ENCODE results near the gene NUDT6.

The NUDT6 gene

GRCh38 chr4:122921971-122922876, at the start of gene NUDT6:
NUDT6 (minus strand) TSS chr4:122922597; CDS start chr4:122922572, 25 bp downstream.
- DNase-seq (ENCODE audit: low read depth): peak; percentile 83
- peak within 1 kb of the TSS; percentile 98 for H3K4me3 ChIP-seq (ENCODE audit: low read depth, low read length)
- TF ChIP-seq CTCF (IDR thresholded peaks at IDR 0.05; ENCODE audit: low read depth, low read length) (no peak), MAX (IDR thresholded peaks at IDR 0.05; ENCODE audit: low read depth, low read length) (no peak), POLR2A (IDR thresholded peaks at IDR 0.05; ENCODE audit: extremely low read depth, insufficient read length) (peak; percentile 7)

- TF ChIP-seq MYC (IDR thresholded peaks at IDR 0.05; ENCODE audit: low read depth, low read length) (no peak), CTCF (IDR thresholded peaks at IDR 0.05; ENCODE audit: low read depth, low read length) (no peak)
- H3K4me3 ChIP-seq (ENCODE audit: low read depth, low read length): no peak overlapping the region
- no peak for DNase-seq (ENCODE audit: low read depth)
These were observed 45.9 kb upstream of the NUDT6 start for GRCh38 chr4:122968227-122968812.

- DNase-seq (ENCODE audit: low read depth): no peak
- H3K4me3 ChIP-seq (ENCODE audit: low read depth, low read length): no peak overlapping the region
- TF ChIP-seq POLR2A (IDR thresholded peaks at IDR 0.05; ENCODE audit: extremely low read depth, insufficient read length): no peak
- TF ChIP-seq MAX (IDR thresholded peaks at IDR 0.05; ENCODE audit: low read depth, low read length): no peak
- TF ChIP-seq CTCF (IDR thresholded peaks at IDR 0.05; ENCODE audit: low read depth, low read length): no peak
- no peak for TF ChIP-seq MYC (IDR thresholded peaks at IDR 0.05; ENCODE audit: low read depth, low read length)
These were observed 44.8 kb upstream of the NUDT6 start for GRCh38 chr4:122967231-122967630.

- no peak for TF ChIP-seq MAX (IDR thresholded peaks at IDR 0.05; ENCODE audit: low read depth, low read length)
- no peak for DNase-seq (ENCODE audit: low read depth)
- H3K4me3 ChIP-seq (ENCODE audit: low read depth, low read length): no peak overlapping the region
These were observed 43.8 kb upstream of the NUDT6 start for GRCh38 chr4:122966201-122966600.

- peak; percentile 30 for DNase-seq (ENCODE audit: low read depth)
- TF ChIP-seq POLR2A (IDR thresholded peaks at IDR 0.05; ENCODE audit: extremely low read depth, insufficient read length): no peak
- TF ChIP-seq MAX (IDR thresholded peaks at IDR 0.05; ENCODE audit: low read depth, low read length): no peak
- TF ChIP-seq CTCF (IDR thresholded peaks at IDR 0.05; ENCODE audit: low read depth, low read length): no peak
- TF ChIP-seq MYC (IDR thresholded peaks at IDR 0.05; ENCODE audit: low read depth, low read length): no peak
- no peak overlapping the region for H3K4me3 ChIP-seq (ENCODE audit: low read depth, low read length)
These were observed 40.8 kb upstream of the NUDT6 start for GRCh38 chr4:122963216-122963615.

- no peak for DNase-seq (ENCODE audit: low read depth)
- no peak for TF ChIP-seq MAX (IDR thresholded peaks at IDR 0.05; ENCODE audit: low read depth, low read length)
- TF ChIP-seq MYC (IDR thresholded peaks at IDR 0.05; ENCODE audit: low read depth, low read length): no peak
- no peak for TF ChIP-seq POLR2A (IDR thresholded peaks at IDR 0.05; ENCODE audit: extremely low read depth, insufficient read length)
- no peak for TF ChIP-seq CTCF (IDR thresholded peaks at IDR 0.05; ENCODE audit: low read depth, low read length)
- no peak overlapping the region for H3K4me3 ChIP-seq (ENCODE audit: low read depth, low read length)
These were observed 38.2 kb upstream of the NUDT6 start for GRCh38 chr4:122960611-122961000.
